OCI-LY1 (cell line): ENCODE measurements around the gene EFEMP2.
"Not testable (repeated sequence)": the region's sequence is repeated elsewhere in the genome, so short reads cannot be mapped to it uniquely, and the experiment has no call there.

Experiments used
- H2AFZ ChIP-seq: fragments of 200-600 bp; sonication (generic), shearing (Covaris generic); 2 replicates; pipeline ENCODE4 v1.6.0; 2014; ENCODE audit warnings: antibody characterized with exemption, mild to moderate bottlenecking, low read length
- H3F3A ChIP-seq: fragments of 200-600 bp; sonication (generic), shearing (Covaris generic); 2 replicates; pipeline ENCODE4 v1.6.0; 2014; ENCODE audit warnings: mild to moderate bottlenecking, antibody characterized with exemption, low read length, moderate library complexity; ENCODE audit not compliant: insufficient read depth
- H3K27ac ChIP-seq: fragments of 200-600 bp; sonication (generic); 2 replicates; pipeline ENCODE4 v1.5.1; 2014; ENCODE audit warnings: low read length, mixed run types, mild to moderate bottlenecking, low read depth; ENCODE audit not compliant: poor library complexity, severe bottlenecking
- H3K27me3 ChIP-seq: fragments of 200-600 bp; sonication (generic); 2 replicates; pipeline ENCODE4 v1.6.0; 2014; ENCODE audit warnings: antibody characterized with exemption, mild to moderate bottlenecking, low read length, moderate library complexity; ENCODE audit not compliant: insufficient read depth
- H3K36me3 ChIP-seq: fragments of 200-600 bp; sonication (generic); 2 replicates; pipeline ENCODE4 v1.6.1; 2014; ENCODE audit warnings: mild to moderate bottlenecking, antibody characterized with exemption, low read length, moderate library complexity, mixed read lengths; ENCODE audit not compliant: insufficient read depth
- H3K4me1 ChIP-seq: fragments of 200-600 bp; sonication (generic); 2 replicates; pipeline ENCODE4 v1.5.1; 2014; ENCODE audit warnings: mild to moderate bottlenecking, low read length, moderate library complexity; ENCODE audit not compliant: insufficient read depth, severe bottlenecking
- H3K4me2 ChIP-seq: fragments of 200-600 bp; sonication (generic), shearing (Covaris generic); 2 replicates; pipeline ENCODE4 v1.6.1; 2014; ENCODE audit warnings: low read length
- H3K4me3 ChIP-seq: fragments of 200-600 bp; sonication (generic); 2 replicates; pipeline ENCODE4 v1.5.1; 2014; ENCODE audit warnings: low read length, low read depth, mild to moderate bottlenecking, mixed read lengths; ENCODE audit not compliant: poor library complexity, severe bottlenecking
- H3K79me2 ChIP-seq: fragments of 200-600 bp; shearing (Covaris generic); 2 replicates; pipeline ENCODE4 v1.6.1; 2016; ENCODE audit warnings: mixed run types, low read length, mixed read lengths; ENCODE audit not compliant: insufficient read depth
- H3K9ac ChIP-seq: fragments of 200-600 bp; sonication (generic), shearing (Covaris generic); 2 replicates; pipeline ENCODE4 v1.6.1; 2014; ENCODE audit warnings: mild to moderate bottlenecking, low read length, mixed read lengths
- H3K9me2 ChIP-seq: fragments of 200-600 bp; sonication (generic), shearing (Covaris generic); 2 replicates; pipeline ENCODE4 v1.6.1; 2014; ENCODE audit warnings: low read depth, mild to moderate bottlenecking, low read length, mixed read lengths
- H3K9me3 ChIP-seq: fragments of 200-600 bp; shearing (Covaris generic); 2 replicates; pipeline ENCODE4 v1.6.1; 2014; ENCODE audit warnings: low read length, mixed read lengths
- H4K20me1 ChIP-seq: fragments of 200-600 bp; sonication (generic), shearing (Covaris generic); 2 replicates; pipeline ENCODE4 v1.6.0; 2016; ENCODE audit warnings: mild to moderate bottlenecking, low read length; ENCODE audit not compliant: insufficient read depth
- CTCF ChIP-seq: fragments of 200-600 bp; sonication (generic), shearing (Covaris generic); IDR thresholded peaks from 2 replicates; pipeline ENCODE4 v1.5.1; 2017; ENCODE audit warnings: mild to moderate bottlenecking, antibody characterized with exemption, low read length, moderate library complexity, mixed read lengths
- EZH2 ChIP-seq: fragments of 200-600 bp; sonication (generic), shearing (Covaris generic); IDR thresholded peaks from 2 replicates; pipeline ENCODE4 v1.8.0; 2017; ENCODE audit warnings: borderline replicate concordance, mixed run types, mild to moderate bottlenecking, antibody characterized with exemption, low read length, moderate library complexity, mixed read lengths

Gene EFEMP2

GRCh38 chr11:65850217-65851082, 22.1 kb downstream of the EFEMP2 start:
- Histone ChIP-seq H3K4me2 (no peak overlapping the region), H3K27ac (no peak overlapping the region), H3K79me2 (no peaks in the 10 kb centered on the region), H2AFZ (no peak overlapping the region), H3K9ac (no peak overlapping the region), H3K36me3 (peaks cover 46% of the 10 kb centered on the region), H3K4me3 (no peak overlapping the region), H3K9me3 (no peaks in the 10 kb centered on the region), H3K4me1 (no peaks in the 10 kb centered on the region), H4K20me1 (no peaks in the 10 kb centered on the region; the same call in 1 of the 2 replicates), H3K27me3 (no peaks in the 10 kb centered on the region), H3K9me2 (no peaks in the 10 kb centered on the region), H3F3A (no peaks in the 10 kb centered on the region)
- no peak for TF ChIP-seq CTCF
- no peak for TF ChIP-seq EZH2

- Histone ChIP-seq H3K36me3 (peaks cover 39% of the 10 kb centered on the region), H3K4me1 (no peaks in the 10 kb centered on the region), H3K4me3 (no peak overlapping the region), H3K27ac (no peak overlapping the region), H3K27me3 (no peaks in the 10 kb centered on the region), H3K4me2 (no peak overlapping the region), H3K9ac (no peak overlapping the region), H3K9me3 (no peaks in the 10 kb centered on the region), H3F3A (no peaks in the 10 kb centered on the region), H3K9me2 (no peaks in the 10 kb centered on the region), H2AFZ (no peak overlapping the region), H3K79me2 (no peaks in the 10 kb centered on the region), H4K20me1 (no peaks in the 10 kb centered on the region; the same call in 1 of the 2 replicates)
- no peak for TF ChIP-seq CTCF
- TF ChIP-seq EZH2 = no peak
These were observed 22.8 kb downstream of the EFEMP2 start for GRCh38 chr11:65849771-65850216.

GRCh38 chr11:65849366-65849765, 23.2 kb downstream of the EFEMP2 start:
- H3K4me2 ChIP-seq = no peak overlapping the region
- no peaks in the 10 kb centered on the region for H3K9me2 ChIP-seq
- H4K20me1 ChIP-seq = no peaks in the 10 kb centered on the region; the same call in 1 of the 2 replicates
- H3K4me1 ChIP-seq = no peaks in the 10 kb centered on the region
- H3K79me2 ChIP-seq = no peaks in the 10 kb centered on the region
- H3K36me3 ChIP-seq = peaks cover 35% of the 10 kb centered on the region
- H3K9ac ChIP-seq = no peak overlapping the region
- no peaks in the 10 kb centered on the region for H3K27me3 ChIP-seq
- no peak overlapping the region for H2AFZ ChIP-seq
- H3F3A ChIP-seq = no peaks in the 10 kb centered on the region
- TF ChIP-seq EZH2 (no peak), CTCF (no peak)
- H3K9me3 ChIP-seq = no peaks in the 10 kb centered on the region
- H3K27ac ChIP-seq = no peak overlapping the region
- H3K4me3 ChIP-seq = no peak overlapping the region

- H3K9me3 ChIP-seq, H3K4me1 ChIP-seq, H2AFZ ChIP-seq, H4K20me1 ChIP-seq, H3F3A ChIP-seq, H3K79me2 ChIP-seq, H3K4me3 ChIP-seq, H3K9me2 ChIP-seq, H3K27ac ChIP-seq, H3K9ac ChIP-seq, H3K4me2 ChIP-seq, H3K27me3 ChIP-seq: not testable (repeated sequence)
- peaks cover 28% of the 10 kb centered on the region for H3K36me3 ChIP-seq
These were observed 23.9 kb downstream of the EFEMP2 start for GRCh38 chr11:65848693-65849092.
